GM21360 (cell line): ENCODE results near the gene MBD3L4.
A peak's percentile ranks its signal among the peaks of the same experiment; 100 is the strongest.
"Not testable (repeated sequence)": the region's sequence is repeated elsewhere in the genome, so short reads cannot be mapped to it uniquely, and the experiment has no call there.

Source experiments
- ATAC-seq: cut with Tn5 transposase; IDR thresholded peaks from one replicate; pipeline ENCODE4 v1.9.1; 2021; ENCODE audit warnings: mild to moderate bottlenecking, moderate library complexity; ENCODE audit not compliant: unreplicated experiment

MBD3L4 gene

DNA sequence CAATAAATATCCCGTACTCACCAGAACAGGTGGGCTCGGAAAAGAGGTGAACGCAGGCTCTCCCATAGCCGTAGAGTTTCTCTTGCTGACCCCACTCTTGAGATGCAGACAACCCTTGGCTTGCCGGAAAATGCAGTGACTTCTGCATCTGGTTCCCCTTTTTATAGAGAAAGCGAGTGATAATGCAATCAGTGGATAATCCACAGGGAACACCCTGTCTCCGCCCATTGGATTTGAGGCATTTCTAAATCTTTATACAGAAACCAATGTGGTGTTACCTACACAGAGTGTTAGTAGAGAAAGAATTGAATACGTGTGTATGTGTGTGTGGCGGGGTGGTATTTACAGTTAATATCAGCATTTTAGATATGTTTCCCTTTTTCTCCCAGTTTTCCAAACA, at the start of gene MBD3L4:
Gene MBD3L4, minus strand, starts transcription at position 101 of the 400 bp plus-strand sequence. Its CDS starts 35 bp downstream, at position 66.
- ATAC-seq: not testable (repeated sequence)

DNA sequence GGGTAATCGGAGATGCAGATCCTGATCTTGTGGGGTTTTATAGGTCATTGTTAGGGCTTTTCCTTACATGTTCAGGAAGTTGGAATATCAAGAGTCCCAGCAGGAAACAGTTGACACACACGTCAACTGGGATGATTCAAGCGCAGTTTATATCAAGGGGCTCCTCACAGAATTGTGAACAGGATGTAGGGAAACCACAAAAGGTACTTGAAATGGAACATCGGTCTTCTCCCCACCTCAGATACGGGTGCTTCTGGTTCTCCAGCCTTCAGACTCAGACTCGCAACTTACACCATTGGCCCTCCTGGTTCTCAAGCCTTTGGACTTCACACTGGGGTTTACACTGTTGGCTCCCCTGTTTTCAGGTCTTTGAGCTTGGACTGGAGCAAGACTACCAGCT, 49.0 kb upstream of the MBD3L4 start:
- no peak for ATAC-seq

DNA sequence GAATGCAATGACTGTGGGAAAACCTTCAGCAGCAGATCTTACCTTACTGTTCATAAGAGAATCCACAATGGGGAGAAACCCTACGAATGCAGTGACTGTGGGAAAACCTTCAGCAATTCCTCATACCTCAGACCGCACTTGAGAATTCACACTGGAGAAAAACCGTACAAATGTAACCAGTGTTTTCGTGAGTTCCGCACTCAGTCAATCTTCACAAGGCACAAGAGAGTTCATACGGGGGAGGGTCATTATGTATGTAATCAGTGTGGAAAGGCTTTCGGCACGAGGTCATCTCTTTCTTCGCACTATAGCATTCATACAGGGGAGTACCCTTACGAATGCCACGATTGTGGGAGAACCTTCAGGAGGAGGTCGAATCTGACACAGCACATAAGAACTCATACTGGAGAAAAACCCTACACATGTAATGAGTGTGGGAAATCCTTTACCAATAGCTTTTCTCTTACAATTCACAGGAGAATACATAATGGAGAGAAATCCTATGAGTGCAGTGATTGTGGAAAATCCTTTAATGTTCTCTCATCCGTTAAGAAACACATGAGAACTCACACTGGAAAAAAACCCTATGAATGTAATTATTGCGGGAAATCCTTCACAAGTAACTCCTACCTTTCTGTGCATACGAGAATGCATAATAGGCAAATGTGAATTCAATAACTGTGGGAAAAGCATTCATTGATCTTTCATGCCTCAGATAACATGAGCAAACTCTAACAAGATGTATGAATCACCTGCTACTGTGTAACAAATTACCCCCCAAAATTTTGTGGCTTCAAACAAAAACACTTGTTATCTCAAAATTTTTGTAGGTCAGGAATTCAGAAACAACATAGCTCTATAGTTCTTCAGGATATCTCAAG, 43.3 kb upstream of the MBD3L4 start:
- no peak for ATAC-seq

DNA sequence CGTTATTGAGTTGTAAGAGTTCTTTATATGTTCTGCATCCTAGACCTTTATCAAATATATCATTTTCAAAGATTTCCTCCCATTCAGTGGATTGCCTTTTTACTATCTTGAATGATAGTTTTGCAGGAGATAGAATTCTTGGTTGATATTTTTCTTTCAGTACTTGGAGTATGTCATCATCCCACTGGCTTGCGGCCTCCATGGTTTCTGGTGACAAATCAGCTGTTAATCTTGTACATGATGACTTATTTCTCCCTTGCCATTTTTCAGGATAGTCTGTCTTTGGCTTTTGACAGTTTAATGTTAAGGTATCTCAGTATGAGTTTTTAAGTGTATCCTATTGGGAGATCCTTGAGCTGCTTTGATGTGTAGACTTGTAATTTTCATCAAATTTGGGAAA, 38.0 kb upstream of the MBD3L4 start:
- ATAC-seq: no peak

DNA sequence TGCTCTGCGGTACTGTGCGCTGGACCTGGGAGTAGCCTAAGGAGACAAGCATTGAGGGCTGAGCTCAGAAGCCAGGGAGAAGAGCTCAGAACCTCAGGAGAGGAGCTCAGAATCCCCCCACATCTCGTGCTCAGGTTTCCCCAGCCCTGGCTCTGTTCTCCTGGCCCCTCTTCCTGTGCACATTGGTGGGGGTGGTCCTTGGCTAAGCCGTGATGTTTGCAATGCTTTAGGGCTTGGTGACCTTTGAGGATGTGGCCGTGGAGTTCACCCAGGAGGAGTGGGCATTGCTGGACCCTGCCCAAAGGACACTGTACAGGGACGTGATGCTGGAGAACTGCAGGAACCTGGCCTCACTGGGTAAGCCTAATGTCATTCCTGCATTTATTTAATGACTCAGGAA, 36.2 kb upstream of the MBD3L4 start:
- no peak for ATAC-seq

DNA sequence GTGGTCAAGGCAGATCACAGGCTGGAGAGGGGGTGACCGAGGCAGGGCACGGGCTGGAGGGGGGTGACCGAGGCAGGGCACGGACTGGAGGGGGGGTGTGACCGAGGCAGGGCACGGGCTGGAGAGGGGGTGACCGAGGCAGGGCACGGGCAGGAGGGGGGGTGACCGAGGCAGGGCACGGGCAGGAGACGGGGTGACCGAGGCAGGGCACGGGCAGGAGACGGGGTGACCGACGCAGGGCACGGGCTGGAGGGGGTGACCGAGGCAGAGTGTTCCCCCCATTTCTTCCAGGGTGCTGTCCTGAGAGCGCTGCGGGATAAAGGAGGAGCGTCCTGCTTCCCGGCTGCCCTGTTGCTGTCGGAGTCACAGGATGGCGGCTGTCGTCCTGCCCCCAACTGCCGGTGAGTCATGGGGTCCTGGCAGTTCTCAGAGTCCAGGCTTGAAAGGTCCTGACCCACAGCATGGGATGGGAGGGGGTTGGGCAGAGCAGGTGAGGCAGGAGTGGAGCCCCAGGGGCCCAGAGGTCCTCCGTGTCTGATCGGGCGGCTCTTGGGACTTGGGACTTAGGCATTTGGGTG, 34.8 kb upstream of the MBD3L4 start:
- no peak for ATAC-seq

DNA sequence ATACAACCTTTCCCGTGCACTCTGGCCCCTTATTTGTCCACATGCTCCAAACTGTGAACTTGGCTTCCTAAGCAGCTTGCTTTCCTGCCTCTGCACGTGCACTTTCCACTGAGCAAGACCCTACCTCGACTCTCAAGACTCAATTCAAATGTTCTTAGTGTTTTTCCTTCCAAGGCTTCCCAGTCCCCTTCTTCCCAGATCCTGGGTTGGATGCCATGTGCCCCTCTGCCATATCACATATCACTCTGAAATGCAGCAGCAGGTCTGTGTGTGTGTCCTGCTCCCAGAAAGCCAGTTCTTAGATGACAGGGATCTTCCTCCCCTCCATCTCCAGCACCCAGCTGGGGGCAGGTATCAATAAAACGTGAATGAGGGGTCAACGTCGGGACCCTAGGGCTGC, 32.6 kb upstream of the MBD3L4 start:
- ATAC-seq: no peak

DNA sequence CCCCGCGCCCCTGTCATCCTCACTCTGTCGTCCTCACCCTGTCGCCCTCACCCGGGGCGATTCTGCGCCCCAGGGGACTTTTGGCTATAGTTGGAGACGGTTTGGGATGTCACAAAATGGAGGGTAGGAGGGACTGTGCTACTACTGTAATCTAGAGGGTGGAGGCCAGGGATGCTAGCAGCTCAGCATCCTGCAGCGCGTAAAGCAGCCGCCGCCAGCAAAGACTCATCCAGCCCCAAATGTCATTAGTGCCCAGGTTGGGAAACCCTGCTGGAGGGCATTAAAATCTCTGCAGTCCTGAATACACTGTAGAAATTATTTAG, 29.9 kb upstream of the MBD3L4 start:
- peak; percentile 31 for ATAC-seq

DNA sequence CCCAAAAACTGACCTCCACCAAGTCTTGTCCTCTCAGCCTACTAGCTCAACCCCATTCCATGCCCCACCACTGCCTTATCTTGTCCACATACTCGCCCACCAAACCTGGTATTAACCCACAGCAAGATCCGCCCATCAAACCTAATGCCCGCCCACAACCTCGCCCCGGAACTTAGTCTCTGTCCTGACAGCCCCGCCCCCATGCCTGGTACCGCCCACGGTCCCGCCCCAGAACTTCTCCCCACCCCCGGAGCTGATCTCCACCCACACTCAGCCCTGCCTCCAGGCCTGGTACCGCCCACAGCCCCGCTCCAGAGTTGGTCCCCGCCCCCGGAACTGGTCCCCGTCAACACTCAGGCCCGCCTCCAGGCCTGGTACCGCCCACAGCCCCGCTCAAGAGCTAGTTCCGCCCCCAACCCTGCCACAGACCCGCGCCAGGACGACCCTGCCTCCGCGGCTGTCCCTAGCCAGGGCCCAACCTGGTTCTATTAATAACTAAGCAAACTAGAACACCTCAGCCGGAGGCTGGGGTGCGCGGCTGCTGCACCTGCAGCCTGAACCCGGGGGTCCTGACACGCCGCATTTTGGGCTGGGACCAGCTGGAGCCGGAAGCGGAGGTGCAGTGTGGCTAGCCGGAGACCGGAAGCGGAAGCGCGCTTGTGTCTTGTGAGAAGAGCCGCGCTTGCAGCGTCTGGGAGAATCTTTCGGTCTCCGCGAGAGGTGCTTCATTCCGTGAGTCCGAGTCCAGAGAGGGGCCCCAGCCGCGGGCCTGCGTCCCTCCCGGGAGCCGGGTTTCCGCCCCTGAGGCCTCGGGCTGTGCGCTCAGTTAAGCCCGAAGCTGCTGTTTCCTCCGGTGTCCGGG, 29.3 kb upstream of the MBD3L4 start, which contains the start of gene ZNF557:
Gene ZNF557, plus strand, starts transcription at position 662 of the 862 bp plus-strand sequence. CDS start 5,372 bp downstream, outside the sequence.
- ATAC-seq: peak; percentile 86

DNA sequence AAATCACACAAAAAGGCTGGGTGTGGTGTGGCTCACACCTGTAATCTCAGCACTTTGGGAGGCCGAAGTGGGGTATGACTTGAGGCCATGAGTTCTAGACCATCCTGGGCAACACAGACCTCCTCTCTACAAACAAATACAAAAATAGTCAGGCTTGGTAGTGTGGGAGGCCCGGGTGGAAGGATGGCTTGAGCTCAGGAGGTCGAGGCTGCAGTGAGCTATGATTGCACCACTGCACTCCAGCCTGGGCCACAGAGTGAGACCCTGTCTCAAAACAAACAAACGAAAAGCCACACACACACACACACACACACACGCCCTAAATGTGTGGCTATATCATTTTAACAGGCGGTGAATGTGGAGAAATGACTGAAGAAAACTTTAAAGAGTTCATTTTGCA, 28.6 kb upstream of the MBD3L4 start:
- no peak for ATAC-seq

DNA sequence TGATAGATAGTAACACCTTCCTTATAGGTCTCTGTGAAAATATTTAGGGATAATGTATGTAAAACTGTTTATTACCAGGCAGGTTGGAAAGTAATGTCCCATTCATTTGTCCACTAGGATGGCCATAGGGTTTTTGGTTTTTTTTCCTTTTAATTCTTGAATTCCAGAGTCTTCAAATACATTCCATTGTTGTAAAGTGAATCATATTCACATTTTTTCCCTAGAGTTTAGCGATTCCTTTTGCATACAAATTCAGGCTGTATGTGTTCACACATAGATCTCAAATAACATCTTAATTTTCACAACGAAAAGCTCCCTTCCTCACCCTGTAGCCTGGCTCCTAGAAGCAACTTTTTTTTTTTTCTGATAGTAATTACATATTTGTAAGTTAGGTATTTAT, 27.7 kb upstream of the MBD3L4 start:
- ATAC-seq: no peak

DNA sequence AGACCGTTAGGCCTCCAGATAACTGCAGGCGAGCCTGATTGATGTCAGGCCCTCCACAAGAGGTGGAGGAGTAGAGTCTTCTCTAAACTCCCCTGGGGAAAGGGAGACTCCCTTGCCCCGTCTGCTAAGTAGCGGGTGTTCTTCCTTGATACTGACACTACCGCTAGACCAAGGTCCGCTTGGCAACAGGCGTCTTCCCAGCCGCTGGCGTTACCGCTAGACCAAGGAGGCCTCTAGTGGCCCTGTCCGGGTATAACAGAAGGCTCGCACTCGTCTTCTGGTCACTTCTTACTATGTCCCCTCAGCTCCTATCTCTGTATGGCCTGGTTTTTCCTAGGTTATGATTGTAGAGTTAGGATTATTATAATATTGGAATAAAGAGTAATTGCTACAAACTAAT, 27.1 kb upstream of the MBD3L4 start:
- not testable (repeated sequence) for ATAC-seq

DNA sequence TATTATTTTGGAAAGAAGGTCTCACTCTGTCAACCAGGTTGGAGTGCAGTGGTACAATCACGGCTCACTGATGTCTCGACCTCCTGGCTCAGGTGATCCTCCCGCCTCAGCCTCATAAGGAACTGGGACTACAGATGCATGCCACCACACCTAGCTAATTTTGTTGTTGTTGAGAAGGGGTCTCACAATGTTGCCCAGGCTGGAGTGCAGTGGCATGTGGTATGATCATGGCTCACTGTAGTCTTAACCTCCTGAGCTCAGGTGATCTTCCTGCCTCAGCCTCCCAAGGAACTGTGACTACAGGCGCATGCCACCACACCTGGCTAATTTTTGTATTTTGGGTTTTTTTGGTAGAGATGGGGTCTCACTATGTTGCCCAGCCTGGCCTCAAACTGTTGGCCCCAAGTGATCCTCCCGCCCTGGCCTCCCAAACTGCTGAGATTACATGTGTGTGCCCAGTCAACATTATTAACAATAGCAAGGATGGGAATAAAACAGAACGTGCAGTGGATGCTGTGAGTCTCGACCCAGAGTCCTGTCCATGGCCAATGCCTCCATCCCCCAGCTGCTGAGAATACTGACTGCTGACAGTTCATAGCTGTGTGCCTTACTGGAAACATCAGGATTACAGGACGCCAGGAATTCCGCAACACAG, 23.9 kb upstream of the MBD3L4 start:
- no peak for ATAC-seq

DNA sequence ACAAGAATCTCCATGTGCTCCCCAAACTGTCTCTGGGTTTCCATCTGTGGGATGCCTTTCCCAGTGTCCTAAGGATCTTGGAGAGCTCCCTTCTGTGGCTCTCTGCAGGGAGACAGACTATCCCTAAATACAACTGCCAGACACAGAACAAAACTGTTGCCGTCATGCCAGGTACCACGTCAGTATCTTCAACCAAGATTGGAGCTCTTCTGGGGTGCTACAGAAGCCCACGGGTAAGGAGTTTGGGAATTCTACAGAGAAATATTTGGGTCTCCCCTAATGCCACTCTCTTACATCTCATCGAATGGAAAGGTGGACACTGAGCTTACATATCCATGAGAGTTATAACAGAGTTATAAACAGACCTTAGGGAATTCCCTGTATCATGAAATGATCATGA, 23.4 kb upstream of the MBD3L4 start:
- no peak for ATAC-seq

DNA sequence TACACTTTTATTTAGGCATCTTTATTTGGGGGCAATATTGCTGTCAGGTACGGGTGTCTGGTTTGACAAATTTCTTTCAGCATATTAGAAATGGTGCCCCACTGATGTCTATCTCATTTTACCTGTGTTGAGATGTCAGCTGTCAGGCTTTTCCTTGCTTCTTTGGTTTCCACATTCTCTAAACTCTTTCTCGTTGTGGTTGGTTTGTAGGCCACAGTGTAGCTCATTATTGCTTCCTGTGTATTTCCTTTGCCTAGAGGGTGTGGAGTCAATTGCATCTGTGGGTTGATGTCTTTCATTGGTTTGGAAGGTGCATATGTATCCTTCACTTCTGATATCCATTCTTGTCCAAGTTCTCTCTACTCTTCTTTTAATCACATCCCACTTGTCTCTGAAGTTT, 20.0 kb upstream of the MBD3L4 start:
- ATAC-seq: not testable (repeated sequence)

DNA sequence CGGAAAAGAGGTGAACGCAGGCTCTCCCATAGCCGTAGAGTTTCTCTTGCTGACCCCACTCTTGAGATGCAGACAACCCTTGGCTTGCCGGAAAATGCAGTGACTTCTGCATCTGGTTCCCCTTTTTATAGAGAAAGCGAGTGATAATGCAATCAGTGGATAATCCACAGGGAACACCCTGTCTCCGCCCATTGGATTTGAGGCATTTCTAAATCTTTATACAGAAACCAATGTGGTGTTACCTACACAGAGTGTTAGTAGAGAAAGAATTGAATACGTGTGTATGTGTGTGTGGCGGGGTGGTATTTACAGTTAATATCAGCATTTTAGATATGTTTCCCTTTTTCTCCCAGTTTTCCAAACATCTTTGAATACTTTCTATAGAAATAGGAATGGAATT, 18.6 kb upstream of the MBD3L4 start, which contains the start of gene MBD3L3:
Gene MBD3L3, minus strand, starts transcription at position 101 of the 400 bp plus-strand sequence. Its CDS starts 71 bp downstream, at position 30.
- ATAC-seq: not testable (repeated sequence)

DNA sequence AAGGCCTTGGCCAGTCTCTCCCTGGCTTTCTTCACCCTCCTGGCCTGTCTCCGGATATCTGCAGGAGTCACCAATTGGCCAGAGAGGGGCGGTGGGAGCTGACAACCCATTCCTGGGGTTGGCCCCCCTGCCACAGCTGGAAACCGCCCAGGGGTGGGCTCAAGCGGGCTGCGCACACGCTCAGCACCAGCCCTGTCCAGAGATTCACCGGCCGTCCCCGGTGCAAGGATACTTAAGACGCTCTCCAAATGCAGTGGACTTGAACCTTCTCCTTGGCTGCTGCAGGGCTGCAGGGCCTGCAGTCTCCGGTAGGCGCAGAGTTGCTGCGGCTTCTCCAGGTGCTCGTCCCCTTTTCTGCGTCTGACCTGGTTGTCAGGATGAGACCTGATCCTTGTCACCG, 16.4 kb upstream of the MBD3L4 start:
- ATAC-seq: not testable (repeated sequence)

DNA sequence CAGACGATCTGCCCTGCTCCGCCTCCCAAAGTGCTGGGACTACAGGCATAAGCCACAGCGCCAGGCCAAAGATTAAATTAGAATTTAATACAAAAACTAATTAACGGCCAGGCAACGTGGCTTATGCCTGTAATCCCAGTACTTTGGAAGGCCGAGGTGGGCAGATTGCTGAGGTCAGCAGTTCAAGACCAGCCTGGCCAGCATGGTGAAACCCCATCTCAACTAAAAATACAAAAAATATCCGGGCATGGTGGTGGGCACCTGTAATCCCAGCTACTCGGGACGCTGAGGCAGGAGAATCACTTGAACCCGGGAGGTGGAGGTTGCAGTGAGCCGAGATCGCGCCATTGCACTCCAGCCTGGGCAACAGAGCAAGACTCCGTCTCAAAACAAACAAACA, 15.7 kb upstream of the MBD3L4 start:
- ATAC-seq: not testable (repeated sequence)

DNA sequence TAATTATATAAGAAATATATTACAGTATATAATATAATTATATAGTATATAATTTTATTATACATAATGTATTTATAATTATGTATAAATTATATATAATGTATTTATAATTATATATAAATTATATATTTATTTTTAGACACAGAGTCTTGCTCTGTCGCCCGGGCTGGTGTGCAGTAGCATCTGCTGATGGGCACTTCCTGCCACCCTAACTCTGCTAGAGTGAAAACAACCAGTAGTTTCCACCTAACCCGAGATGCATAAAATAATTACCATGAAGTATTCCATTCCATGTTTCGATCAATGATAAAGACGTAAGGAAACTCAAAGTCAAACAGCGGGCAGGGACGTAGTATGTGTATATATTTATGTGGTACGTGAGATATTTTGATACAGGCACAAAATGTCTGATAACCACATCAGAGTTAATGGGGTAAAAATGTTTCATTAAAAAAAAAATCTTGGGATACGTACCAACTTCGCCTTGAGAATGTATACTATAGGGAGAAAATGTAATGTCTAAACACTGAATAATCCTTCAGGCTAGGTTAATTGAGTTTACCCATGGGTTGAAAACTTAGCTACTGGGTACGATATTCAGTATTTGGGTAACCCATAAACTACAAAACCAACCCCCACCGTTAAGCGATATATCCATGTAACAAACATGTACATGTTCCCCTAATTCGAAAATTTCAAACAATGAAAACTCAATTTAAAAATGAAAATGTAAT, 14.8 kb upstream of the MBD3L4 start:
- not testable (repeated sequence) for ATAC-seq

DNA sequence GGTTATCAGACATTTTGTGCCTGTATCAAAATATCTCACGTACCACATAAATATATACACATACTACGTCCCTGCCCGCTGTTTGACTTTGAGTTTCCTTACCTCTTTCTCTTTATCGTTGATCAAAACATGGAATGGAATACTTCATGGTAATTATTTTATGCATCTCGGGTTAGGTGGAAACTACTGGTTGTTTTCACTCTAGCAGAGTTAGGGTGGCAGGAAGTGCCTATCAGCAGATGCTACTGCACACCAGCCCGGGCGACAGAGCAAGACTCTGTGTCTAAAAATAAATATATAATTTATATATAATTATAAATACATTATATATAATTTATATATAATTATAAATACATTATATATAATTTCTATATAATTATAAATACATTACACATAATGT, 12.9 kb upstream of the MBD3L4 start:
- ATAC-seq: not testable (repeated sequence)
